ENCODE measurements around the gene BSN. TPM values are rescaled to one million over a fixed set of nuclear protein-coding genes. Genes with fewer than 3 reads are reported as not detected.

The BSN gene
- total RNA-seq, 2 donors from 2014 or later: 0.82 to 11.6 TPM

GRCh38 chr3:49625071-49625470, 70.8 kb downstream of the BSN start:
- TF ChIP-seq POLR2AphosphoS5 (IDR thresholded peaks at IDR 0.05) (no peak), CTCF (IDR thresholded peaks at IDR 0.05) (no peak), POLR2A (IDR thresholded peaks at IDR 0.05) (no peak)
- H3K4me3 ChIP-seq: no peak overlapping the region
- no peaks in the 10 kb centered on the region for H3K9me3 ChIP-seq
- H3K27me3 ChIP-seq (replicated peaks; ENCODE audit: insufficient read depth): no peaks in the 10 kb centered on the region
- H3K36me3 ChIP-seq: no peaks in the 10 kb centered on the region
- H3K4me1 ChIP-seq (replicated peaks): no peaks in the 10 kb centered on the region
- intact Hi-C loops (cut with DNase I): no loop called here
- DNase-seq (ENCODE audit: low spot score): no peak
- WGBS: 96% methylated on average over 13 of the region's 13 CpGs
- no peak overlapping the region for H3K27ac ChIP-seq

- Histone ChIP-seq H3K4me3 (no peak overlapping the region), H3K27me3 (replicated peaks; ENCODE audit: insufficient read depth) (no peaks in the 10 kb centered on the region), H3K4me1 (replicated peaks) (no peaks in the 10 kb centered on the region), H3K9me3 (no peaks in the 10 kb centered on the region), H3K36me3 (no peaks in the 10 kb centered on the region), H3K27ac (no peak overlapping the region)
- WGBS: 59% methylated on average over 8 of the region's 8 CpGs
- no peak for DNase-seq (ENCODE audit: low spot score)
- TF ChIP-seq POLR2AphosphoS5 (IDR thresholded peaks at IDR 0.05) (no peak), POLR2A (IDR thresholded peaks at IDR 0.05) (no peak), CTCF (IDR thresholded peaks at IDR 0.05) (no peak)
- intact Hi-C loops (cut with DNase I): no loop called here
Measured at GRCh38 chr3:49626101-49626581, 71.9 kb downstream of the BSN start.

GRCh38 chr3:49626796-49627195, 72.5 kb downstream of the BSN start:
- no peak for DNase-seq (ENCODE audit: low spot score)
- Histone ChIP-seq H3K4me1 (replicated peaks) (no peaks in the 10 kb centered on the region), H3K9me3 (no peaks in the 10 kb centered on the region), H3K27me3 (replicated peaks; ENCODE audit: insufficient read depth) (no peaks in the 10 kb centered on the region), H3K27ac (no peak overlapping the region), H3K36me3 (no peaks in the 10 kb centered on the region), H3K4me3 (no peak overlapping the region)
- 91% methylated on average over 1 of the region's 1 CpG for WGBS
- intact Hi-C loops (cut with DNase I): no loop called here
- TF ChIP-seq CTCF (IDR thresholded peaks at IDR 0.05) (no peak), POLR2A (IDR thresholded peaks at IDR 0.05) (no peak), POLR2AphosphoS5 (IDR thresholded peaks at IDR 0.05) (no peak)

GRCh38 chr3:49627634-49628033, 73.4 kb downstream of the BSN start:
- Histone ChIP-seq H3K36me3 (no peaks in the 10 kb centered on the region), H3K4me3 (no peak overlapping the region), H3K4me1 (replicated peaks) (no peaks in the 10 kb centered on the region), H3K27me3 (replicated peaks; ENCODE audit: insufficient read depth) (no peaks in the 10 kb centered on the region), H3K9me3 (no peaks in the 10 kb centered on the region), H3K27ac (no peak overlapping the region)
- no peak for TF ChIP-seq CTCF (IDR thresholded peaks at IDR 0.05)
- no peak for TF ChIP-seq POLR2AphosphoS5 (IDR thresholded peaks at IDR 0.05)
- no peak for TF ChIP-seq POLR2A (IDR thresholded peaks at IDR 0.05)
- 83% methylated on average over 5 of the region's 5 CpGs for WGBS
- DNase-seq (ENCODE audit: low spot score): no peak
- intact Hi-C loops (cut with DNase I): no loop called here

GRCh38 chr3:49628249-49628648, 74.0 kb downstream of the BSN start:
- intact Hi-C loops (cut with DNase I): no loop called here
- Histone ChIP-seq H3K27me3 (replicated peaks; ENCODE audit: insufficient read depth) (no peaks in the 10 kb centered on the region), H3K4me3 (no peak overlapping the region), H3K9me3 (no peaks in the 10 kb centered on the region), H3K27ac (no peak overlapping the region), H3K4me1 (replicated peaks) (no peaks in the 10 kb centered on the region), H3K36me3 (no peaks in the 10 kb centered on the region)
- no peak for DNase-seq (ENCODE audit: low spot score)
- TF ChIP-seq POLR2A (IDR thresholded peaks at IDR 0.05): no peak
- TF ChIP-seq CTCF (IDR thresholded peaks at IDR 0.05): no peak
- 90% methylated on average over 2 of the region's 2 CpGs for WGBS
